Naive thymus-derived CD4-positive, alpha-beta T cell (primary cell): ENCODE data around the gene ACAA2. TPM values are rescaled to one million over a fixed set of nuclear protein-coding genes. Genes with fewer than 3 reads are reported as not detected.
"Not testable (repeated sequence)": the region's sequence is repeated elsewhere in the genome, so short reads cannot be mapped to it uniquely, and the experiment has no call there.

Experiments used
- ATAC-seq: fragments of 150-1000 bp; cut with Tn5 transposase; 2 replicates; pipeline ENCODE4 v1.10.0; 2021; ENCODE audit warnings: mild to moderate bottlenecking, moderate library complexity
- CTCF ChIA-PET: fragments of 350-600 bp; sonication (Branson Sonifier 250); formaldehyde crosslinking; loops from one replicate; lab custom pipeline; 2021; ENCODE audit warnings: antibody characterized with exemption; lab: Charles Lee
- POLR2A ChIA-PET: fragments of 350-600 bp; sonication (Branson Sonifier 250); formaldehyde crosslinking; loops from one replicate; lab custom pipeline; 2021; ENCODE audit warnings: antibody characterized with exemption, inconsistent platforms; lab: Charles Lee
- DNase-seq, 9 donors: peaks; one replicate each; pipeline versions ENCODE4 v3.0.0 to v3.0.0-alpha.2; 2020 to 2022; ENCODE audit warnings: mixed read lengths in 1 of 9
- H3K27ac ChIP-seq: one replicate; pipeline ENCODE4 v1.7.0; 2013; ENCODE audit warnings: mild to moderate bottlenecking, low read depth, low read length, moderate library complexity
- H3K27me3 ChIP-seq, 2 donors: one replicate each; pipeline ENCODE4 v1.7.0; 2013; ENCODE audit warnings: low read length in 2 of 2, mild to moderate bottlenecking in 2 of 2, moderate library complexity in 2 of 2; ENCODE audit not compliant: control insufficient read depth in 2 of 2, insufficient read depth in 2 of 2
- H3K36me3 ChIP-seq, 3 experiments: 1 replicate in 2 of 3; 2 replicates in 1 of 3; pipeline ENCODE4 v1.7.0; 2013; ENCODE audit warnings: low read length in 3 of 3, mild to moderate bottlenecking in 3 of 3, moderate library complexity in 1 of 3; ENCODE audit not compliant: insufficient read depth in 3 of 3, control insufficient read depth in 2 of 3
- H3K4me1 ChIP-seq, 2 donors: one replicate each; pipeline ENCODE4 v1.7.0; 2013; ENCODE audit warnings: low read length in 2 of 2, mild to moderate bottlenecking in 2 of 2, moderate library complexity in 1 of 2; ENCODE audit not compliant: control insufficient read depth in 2 of 2, insufficient read depth in 2 of 2
- H3K4me3 ChIP-seq: 2 replicates; pipeline ENCODE4 v1.7.0; 2013; ENCODE audit warnings: mild to moderate bottlenecking, low read length
- H3K9me3 ChIP-seq, 3 experiments: 1 replicate in 2 of 3; 2 replicates in 1 of 3; pipeline ENCODE4 v1.7.0; 2013; ENCODE audit warnings: low read length in 3 of 3; ENCODE audit not compliant: control insufficient read depth in 2 of 3
- H3K27ac Mint-ChIP-seq, 9 donors: one replicate each; pipeline ENCODE4 v1.8.0; 2020 to 2022; ENCODE audit warnings: mixed read lengths in 9 of 9, mild to moderate bottlenecking in 8 of 9, moderate library complexity in 5 of 9, inconsistent platforms in 2 of 9
- H3K27me3 Mint-ChIP-seq, 5 donors: one replicate each; pipeline ENCODE4 v1.8.0; 2021 to 2022; ENCODE audit warnings: mixed read lengths in 5 of 5, mild to moderate bottlenecking in 1 of 5
- H3K36me3 Mint-ChIP-seq, 5 donors: one replicate each; pipeline ENCODE4 v1.8.0; 2020 to 2022; ENCODE audit warnings: mixed read lengths in 5 of 5, mild to moderate bottlenecking in 3 of 5, inconsistent platforms in 1 of 5
- H3K4me1 Mint-ChIP-seq, 7 donors: one replicate each; pipeline ENCODE4 v1.8.0; 2020 to 2022; ENCODE audit warnings: mixed read lengths in 7 of 7, mild to moderate bottlenecking in 3 of 7, inconsistent platforms in 1 of 7
- H3K4me3 Mint-ChIP-seq, 10 donors: one replicate each; pipeline ENCODE4 v1.8.0; 2020 to 2022; ENCODE audit warnings: mild to moderate bottlenecking in 10 of 10, mixed read lengths in 10 of 10, moderate library complexity in 6 of 10, inconsistent platforms in 2 of 10
- H3K9me3 Mint-ChIP-seq, 11 donors: one replicate each; pipeline ENCODE4 v1.8.0; 2020 to 2022; ENCODE audit warnings: mixed read lengths in 11 of 11, mild to moderate bottlenecking in 4 of 11, inconsistent platforms in 1 of 11, moderate library complexity in 1 of 11
- intact Hi-C, 2 donors: fragments of 100-400 bp; cut with micrococcal nuclease; formaldehyde crosslinking; loops; one replicate each; pipeline ENCODE4 v1.15.1; 2023
- polyA plus RNA-seq, 2 donors: library from polyadenylated mRNA; unstranded; fragments of 300-500 nt; fragmentation: Illumina TruSeq; gene quantifications; one replicate each; pipeline ENCODE4 v1.2.3, GENCODE V29; 2021
- total RNA-seq, 6 experiments: library from RNA in 5 of 6; stranded (reverse) in 5 of 6; gene quantifications; 1 replicate in 5 of 6; 2 replicates in 1 of 6; pipeline ENCODE4 v1.2.3 and lab custom pipeline; 2021 to 2026

Gene ACAA2
- total and polyA plus RNA-seq, 7 experiments from 2014 or later, result 15.4 to 94.7 (median 29.3) TPM

DNA sequence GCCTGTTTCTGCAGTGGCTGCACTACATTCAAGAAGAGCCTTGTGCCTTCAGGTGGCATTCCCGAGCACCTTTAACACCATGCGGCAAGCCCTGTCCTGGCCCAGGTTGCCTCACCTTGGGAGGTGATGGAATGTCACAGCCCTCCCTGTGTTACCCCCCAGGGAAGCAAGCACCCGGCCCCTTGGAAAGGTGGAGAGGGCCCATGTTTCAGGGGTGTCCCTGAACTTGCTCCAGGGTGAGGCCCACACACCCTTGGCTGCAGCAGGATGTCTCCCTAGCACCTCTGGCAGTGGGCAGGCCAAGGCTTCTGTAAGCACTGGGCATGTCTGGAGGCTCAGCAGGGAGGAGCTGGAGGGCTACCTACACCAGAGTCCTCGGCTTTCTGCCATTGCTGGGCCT is 29.3 kb upstream of the ACAA2 start:
- no peak overlapping the region for H3K4me3 Mint-ChIP-seq
- no peak overlapping the region for H3K27ac Mint-ChIP-seq
- H3K27me3 Mint-ChIP-seq, result peaks cover 0 to 7% (median 0%) of the 10 kb centered on the region in 5 donors
- DNase-seq, result no peak
- H3K9me3 Mint-ChIP-seq, result peaks cover 0 to 2% (median 0%) of the 10 kb centered on the region in 11 donors
- no peak overlapping the region for H3K27ac ChIP-seq
- intact Hi-C loops, result no loop called here
- POLR2A ChIA-PET, result no interaction called here
- CTCF ChIA-PET, result no interaction called here
- H3K36me3 Mint-ChIP-seq, result peaks cover 0 to 5% (median 0%) of the 10 kb centered on the region in 5 donors
- H3K36me3 ChIP-seq, result no peaks in the 10 kb centered on the region
- peaks cover 0 to 7% (median 0%) of the 10 kb centered on the region in 7 donors for H3K4me1 Mint-ChIP-seq
- no peak overlapping the region for H3K4me3 ChIP-seq
- H3K9me3 ChIP-seq, result no peaks in the 10 kb centered on the region
- H3K27me3 ChIP-seq, result no peaks in the 10 kb centered on the region
- no peak for ATAC-seq
- no peaks in the 10 kb centered on the region for H3K4me1 ChIP-seq

DNA sequence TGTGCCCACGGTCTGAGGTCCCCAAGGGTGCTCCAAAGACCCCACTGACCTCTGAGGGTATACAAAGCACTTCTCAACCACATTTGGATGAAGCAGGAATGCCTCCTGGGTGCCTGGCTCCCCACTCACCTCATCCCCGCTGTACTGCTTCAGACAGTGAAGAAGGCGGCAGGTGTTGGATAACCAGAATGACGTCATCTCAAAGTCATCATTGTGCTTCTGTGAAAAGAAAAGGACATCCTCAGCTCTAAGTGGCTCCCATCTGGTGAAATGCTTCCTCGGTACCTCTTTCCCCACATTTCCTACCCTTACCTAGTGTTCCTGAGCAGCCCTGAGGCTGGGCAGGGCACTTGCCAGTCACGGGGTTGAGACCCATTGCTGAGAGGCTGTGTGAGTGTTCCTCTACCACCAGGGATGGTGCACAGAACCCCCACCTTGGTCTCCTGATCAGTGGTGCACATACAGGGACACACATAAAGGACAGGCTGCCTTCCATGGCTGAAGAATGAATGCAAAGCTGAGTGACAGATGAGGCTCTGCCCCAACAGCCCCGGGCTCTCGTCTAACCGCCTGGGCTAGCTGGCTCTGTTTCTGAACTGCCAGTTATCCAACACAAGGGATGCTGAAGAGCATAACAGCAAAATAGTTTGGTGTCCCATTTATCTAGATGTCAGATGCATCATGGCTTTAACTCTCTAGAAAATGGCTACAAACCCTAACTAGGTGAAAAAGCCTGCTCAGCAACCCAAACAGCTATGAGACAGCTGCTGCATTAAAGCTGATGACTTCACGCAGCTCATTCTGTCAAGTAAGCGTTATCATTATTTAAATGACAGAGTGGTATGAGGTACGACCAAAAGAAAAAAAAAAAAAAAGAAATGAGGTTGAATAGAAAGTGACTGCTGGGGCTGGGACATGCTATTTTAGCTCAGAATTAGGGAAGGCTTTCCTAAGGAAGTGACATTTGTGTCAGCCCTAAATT is 28.2 kb upstream of the ACAA2 start:
- Histone ChIP-seq H3K36me3 (no peaks in the 10 kb centered on the region), H3K27me3 (no peaks in the 10 kb centered on the region), H3K27ac (no peak overlapping the region), H3K4me1 (no peaks in the 10 kb centered on the region), H3K4me3 (no peak overlapping the region), H3K9me3 (no peaks in the 10 kb centered on the region)
- ATAC-seq (no peak), DNase-seq (no peak)
- ChIA-PET CTCF (no interaction called here), POLR2A (interaction anchor here (0.6 kb wide), 1 partner anchor 564 kb away, joined by 3 read pairs; no protein-coding TSS in a partner anchor)
- intact Hi-C loops, result loop anchor here in 1 of 2 donors (1.0 kb wide), 1 partner anchor 12 kb away; no protein-coding TSS in a partner anchor
- Mint-ChIP-seq H3K27ac (peak overlapping the region in 1 of 9 donors; percentile 68), H3K27me3 (peaks cover 0 to 3% (median 0%) of the 10 kb centered on the region in 5 donors), H3K4me3 (no peak overlapping the region), H3K4me1 (peaks cover 0 to 7% (median 0%) of the 10 kb centered on the region in 7 donors), H3K36me3 (peaks cover 0 to 5% (median 0%) of the 10 kb centered on the region in 5 donors), H3K9me3 (peaks cover 0 to 2% (median 0%) of the 10 kb centered on the region in 11 donors)

- H3K4me1 Mint-ChIP-seq, result peaks cover 0 to 7% (median 0%) of the 10 kb centered on the region in 7 donors
- Histone ChIP-seq H3K36me3 (no peaks in the 10 kb centered on the region), H3K27me3 (no peaks in the 10 kb centered on the region), H3K9me3 (no peaks in the 10 kb centered on the region), H3K4me1 (no peaks in the 10 kb centered on the region), H3K27ac (no peak overlapping the region), H3K4me3 (no peak overlapping the region)
- H3K9me3 Mint-ChIP-seq, result peaks cover 0 to 2% (median 0%) of the 10 kb centered on the region in 11 donors
- ATAC-seq (no peak), DNase-seq (no peak)
- no peak overlapping the region for H3K4me3 Mint-ChIP-seq
- peaks cover 0 to 5% (median 0%) of the 10 kb centered on the region in 5 donors for H3K36me3 Mint-ChIP-seq
- ChIA-PET POLR2A (no interaction called here), CTCF (no interaction called here)
- intact Hi-C loops, result no loop called here
- H3K27ac Mint-ChIP-seq, result no peak overlapping the region
- H3K27me3 Mint-ChIP-seq, result no peaks in the 10 kb centered on the region
These were observed 25.7 kb upstream of the ACAA2 start for GRCh38 chr18:49839012-49839411.

DNA sequence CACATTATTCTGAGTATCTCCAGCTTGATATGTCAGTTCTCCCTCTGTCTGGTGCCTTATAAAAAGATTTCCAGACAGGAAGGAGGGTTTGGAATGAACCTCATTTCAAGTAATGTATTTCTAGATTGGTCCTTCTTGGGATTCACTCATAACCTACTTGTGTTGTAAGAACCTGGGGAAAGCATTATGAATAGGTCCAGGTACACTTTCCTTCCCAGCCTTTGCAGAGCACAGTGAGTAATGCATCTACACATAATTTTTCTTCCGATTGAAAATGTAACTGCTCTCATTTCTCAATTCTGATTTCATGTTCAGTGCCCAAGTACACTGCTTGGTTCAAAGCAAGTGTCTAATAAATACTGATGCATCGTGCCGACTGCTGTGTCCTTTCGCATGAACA is 25.0 kb upstream of the ACAA2 start:
- CTCF ChIA-PET, result no interaction called here
- no peak for DNase-seq
- no peaks in the 10 kb centered on the region for H3K4me1 ChIP-seq
- H3K36me3 ChIP-seq, result no peaks in the 10 kb centered on the region
- Mint-ChIP-seq H3K27ac (no peak overlapping the region), H3K27me3 (no peaks in the 10 kb centered on the region), H3K4me1 (peaks cover 0 to 7% (median 0%) of the 10 kb centered on the region in 7 donors), H3K9me3 (peaks cover 0 to 2% (median 0%) of the 10 kb centered on the region in 11 donors), H3K36me3 (peaks cover 0 to 5% (median 0%) of the 10 kb centered on the region in 5 donors), H3K4me3 (no peak overlapping the region)
- ATAC-seq, result no peak
- intact Hi-C loops, result no loop called here
- H3K27me3 ChIP-seq, result no peaks in the 10 kb centered on the region
- POLR2A ChIA-PET, result no interaction called here
- H3K9me3 ChIP-seq, result no peaks in the 10 kb centered on the region
- no peak overlapping the region for H3K27ac ChIP-seq
- H3K4me3 ChIP-seq, result no peak overlapping the region

- intact Hi-C loops, result no loop called here
- Histone ChIP-seq H3K27ac (no peak overlapping the region), H3K27me3 (no peaks in the 10 kb centered on the region), H3K9me3 (no peaks in the 10 kb centered on the region), H3K4me1 (no peaks in the 10 kb centered on the region), H3K4me3 (no peak overlapping the region), H3K36me3 (no peaks in the 10 kb centered on the region)
- Mint-ChIP-seq H3K27ac (no peak overlapping the region), H3K4me1 (peaks cover 0 to 7% (median 0%) of the 10 kb centered on the region in 7 donors), H3K9me3 (peaks cover 0 to 2% (median 0%) of the 10 kb centered on the region in 11 donors), H3K36me3 (peaks cover 0 to 5% (median 0%) of the 10 kb centered on the region in 5 donors), H3K4me3 (no peak overlapping the region), H3K27me3 (no peaks in the 10 kb centered on the region)
- ATAC-seq (no peak), DNase-seq (no peak)
- CTCF ChIA-PET, result no interaction called here
- POLR2A ChIA-PET, result no interaction called here
These were observed 24.6 kb upstream of the ACAA2 start for GRCh38 chr18:49837889-49838288.

DNA sequence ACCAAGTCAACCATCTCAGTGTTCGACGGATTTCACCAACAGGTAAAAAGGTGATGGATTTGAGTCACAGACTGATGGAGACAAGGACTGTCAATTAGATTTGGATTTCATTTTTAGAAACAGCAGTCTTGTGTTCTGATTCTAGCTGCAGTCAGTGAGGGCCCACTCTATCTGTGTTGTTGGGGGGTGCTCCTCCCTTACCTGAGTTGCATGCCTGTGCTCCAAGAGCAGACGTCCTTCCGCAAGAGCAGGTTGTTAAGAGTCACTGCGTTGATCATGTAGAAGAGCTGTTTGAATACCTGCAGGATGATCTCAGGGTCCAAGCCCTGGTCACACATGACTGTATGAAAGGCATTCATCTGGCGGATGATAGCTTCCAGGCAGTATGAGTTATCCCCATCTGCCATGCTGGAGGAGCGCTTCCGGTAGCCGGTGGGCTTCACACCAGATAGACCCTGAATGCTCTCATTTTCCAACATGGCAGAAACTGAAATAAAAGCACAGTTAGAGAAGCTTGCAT is 24.0 kb upstream of the ACAA2 start:
- H3K27me3 ChIP-seq, H3K9me3 ChIP-seq, H3K27ac Mint-ChIP-seq, H3K4me3 ChIP-seq, H3K36me3 ChIP-seq, H3K36me3 Mint-ChIP-seq, H3K9me3 Mint-ChIP-seq, H3K27me3 Mint-ChIP-seq, ATAC-seq, H3K4me1 Mint-ChIP-seq, H3K27ac ChIP-seq, CTCF ChIA-PET, intact Hi-C loops, H3K4me1 ChIP-seq, H3K4me3 Mint-ChIP-seq, DNase-seq: not testable (repeated sequence)
- POLR2A ChIA-PET, result interaction anchor here (0.6 kb wide), 1 partner anchor 17 kb away, joined by 4 read pairs; no protein-coding TSS in a partner anchor
